HCT116 (cell line): ENCODE data around the gene ATP1A1. TPM values are rescaled to one million over a fixed set of nuclear protein-coding genes. Genes with fewer than 3 reads are reported as not detected.

ENCODE experiments used
- ATAC-seq: fragments of 200-7000 bp; cut with Tn5 transposase; 2 replicates; pipeline ENCODE4 v1.9.1; 2020; ENCODE audit warnings: mild to moderate bottlenecking, moderate library complexity
- BruUV-seq: library from RNA; stranded (reverse); fragments of 400-500 nt; replicated peaks from 2 replicates; lab custom pipeline; 2021; lab: Mats Ljungman, UMichigan
- CTCF ChIA-PET: fragments of 300-600 bp; sonication (Branson Sonifier 250); formaldehyde crosslinking; loops from one replicate; lab custom pipeline; 2021; ENCODE audit warnings: antibody characterized with exemption; lab: Charles Lee
- POLR2A ChIA-PET: fragments of 300-600, 350-600 bp; sonication (Branson Sonifier 250); formaldehyde crosslinking; loops from one replicate; lab custom pipeline; 2021; ENCODE audit warnings: antibody characterized with exemption; lab: Charles Lee
- RAD21 ChIA-PET, 2 experiments: fragments of 300-600 bp; sonication (Branson Sonifier 250); formaldehyde crosslinking; loops; one replicate each; lab custom pipeline; 2023; ENCODE audit warnings: low total read pairs in 2 of 2; ENCODE audit not compliant: uncharacterized antibody in 2 of 2, unreplicated experiment in 2 of 2, low non-redundant PET in 1 of 2; lab: Charles Lee
- DNase-seq: peaks from one replicate; pipeline ENCODE4 v3.0.0-alpha.2; 2010; ENCODE audit warnings: low read depth, low spot score
- H2AFZ ChIP-seq: fragments of 200-600 bp; shearing (Covaris generic), sonication (generic); 2 replicates; pipeline ENCODE4 v1.6.1; 2017; ENCODE audit warnings: low read depth, mixed run types, mixed read lengths, antibody characterized with exemption, low read length; ENCODE audit not compliant: poor library complexity, severe bottlenecking
- H3K27ac ChIP-seq: 2 replicates; pipeline ENCODE4 v1.5.1; 2012; ENCODE audit warnings: low read depth, low read length
- H3K27me3 ChIP-seq: fragments of 200-600 bp; sonication (generic); 2 replicates; pipeline ENCODE4 v1.6.1; 2016; ENCODE audit warnings: mixed run types, low read length, mixed read lengths; ENCODE audit not compliant: insufficient read depth
- H3K36me3 ChIP-seq, 2 experiments: fragments of 200-500 bp in 1 of 2; fragments of 200-600 bp in 1 of 2; sonication (Bioruptor generic) in 1 of 2; sonication (generic) in 1 of 2; 2 replicates each; pipeline versions ENCODE4 v1.5.1 to v1.6.1; 2014 to 2016; ENCODE audit warnings: low read length in 2 of 2, inconsistent platforms in 1 of 2, mixed read lengths in 1 of 2, mixed run types in 1 of 2; ENCODE audit not compliant: insufficient read depth in 2 of 2, control insufficient read depth in 1 of 2
- H3K4me1 ChIP-seq, 2 experiments: fragments of 200-600 bp in 1 of 2; sonication (generic) in 1 of 2; 2 replicates each; pipeline versions ENCODE4 v1.5.1 to v1.6.1; 2012 to 2017; ENCODE audit warnings: low read length in 2 of 2, inconsistent platforms in 1 of 2, mild to moderate bottlenecking in 1 of 2, mixed read lengths in 1 of 2, mixed run types in 1 of 2, moderate library complexity in 1 of 2; ENCODE audit not compliant: insufficient read depth in 2 of 2, control insufficient read depth in 1 of 2
- H3K4me2 ChIP-seq: fragments of 200-600 bp; sonication (generic); 2 replicates; pipeline ENCODE4 v1.6.1; 2017; ENCODE audit warnings: mixed run types, low read length, mixed read lengths
- H3K4me3 ChIP-seq, 2 experiments: fragments of 200-600 bp in 1 of 2; sonication (generic) in 1 of 2; replicated peaks in 1 of 2; 2 replicates each; pipeline ENCODE4 v1.5.1; 2011 to 2016; ENCODE audit warnings: low read length in 2 of 2, control low read depth in 1 of 2, low read depth in 1 of 2, mild to moderate bottlenecking in 1 of 2, mixed read lengths in 1 of 2, mixed run types in 1 of 2
- H3K79me2 ChIP-seq: fragments of 200-600 bp; sonication (generic); 2 replicates; pipeline ENCODE4 v1.6.1; 2017; ENCODE audit warnings: mild to moderate bottlenecking, mixed run types, low read length, moderate library complexity, mixed read lengths; ENCODE audit not compliant: insufficient read depth
- H3K9ac ChIP-seq: fragments of 200-600 bp; sonication (generic); 2 replicates; pipeline ENCODE4 v1.6.1; 2016; ENCODE audit warnings: low read length, mixed read lengths
- H3K9me2 ChIP-seq: fragments of 200-600 bp; sonication (generic), shearing (Covaris generic); 2 replicates; pipeline ENCODE4 v1.6.1; 2017; ENCODE audit warnings: mixed run types, mild to moderate bottlenecking, moderate library complexity; ENCODE audit not compliant: insufficient read depth
- H3K9me3 ChIP-seq, 2 experiments: fragments of 200-500 bp in 1 of 2; fragments of 200-600 bp in 1 of 2; sonication (Bioruptor generic) in 1 of 2; sonication (generic) in 1 of 2; 2 replicates each; pipeline ENCODE4 v1.6.1; 2014 to 2017; ENCODE audit warnings: low read length in 2 of 2, mixed read lengths in 2 of 2, inconsistent platforms in 1 of 2, low read depth in 1 of 2, mild to moderate bottlenecking in 1 of 2, mixed run types in 1 of 2, moderate library complexity in 1 of 2; ENCODE audit not compliant: control insufficient read depth in 1 of 2, insufficient read depth in 1 of 2
- H4K20me1 ChIP-seq: fragments of 200-600 bp; sonication (generic), shearing (Covaris generic); 2 replicates; pipeline ENCODE4 v1.6.1; 2017; ENCODE audit warnings: mixed run types, mild to moderate bottlenecking, moderate library complexity; ENCODE audit not compliant: insufficient read depth
- CTCF ChIP-seq, 3 experiments: fragments of 200-600 bp in 1 of 3; sonication (generic) in 1 of 3; IDR thresholded peaks in 2 of 3; conservative IDR thresholded peaks in 1 of 3; 2 replicates each; pipeline ENCODE4 v1.5.1; 2012 to 2017; ENCODE audit warnings: low read depth in 2 of 3, low read length in 2 of 3, antibody characterized with exemption in 1 of 3, borderline replicate concordance in 1 of 3, control low read depth in 1 of 3, mild to moderate bottlenecking in 1 of 3, mixed read lengths in 1 of 3, mixed run types in 1 of 3, moderate library complexity in 1 of 3; ENCODE audit not compliant: insufficient read depth in 1 of 3
- ELF1 ChIP-seq: IDR thresholded peaks from 2 replicates; pipeline ENCODE4 v1.6.1; 2012; ENCODE audit warnings: low read depth, borderline replicate concordance
- EZH2phosphoT487 ChIP-seq: fragments of 200-600 bp; IDR thresholded peaks from 2 replicates; pipeline ENCODE4 v1.6.1; 2018; ENCODE audit warnings: antibody characterized with exemption, borderline replicate concordance
- FOSL1 ChIP-seq: IDR thresholded peaks from 2 replicates; pipeline ENCODE4 v1.6.1; 2012; ENCODE audit warnings: low read depth
- JUND ChIP-seq: IDR thresholded peaks from 2 replicates; pipeline ENCODE4 v1.6.1; 2012
- POLR2AphosphoS5 ChIP-seq: IDR thresholded peaks from 2 replicates; pipeline ENCODE4 v1.6.1; 2011; ENCODE audit warnings: mild to moderate bottlenecking, low read depth, low read length, moderate library complexity
- RAD21 ChIP-seq: IDR thresholded peaks from 2 replicates; pipeline ENCODE4 v1.6.1; 2012; ENCODE audit warnings: low read depth, mild to moderate bottlenecking
- REST ChIP-seq: IDR thresholded peaks from 2 replicates; pipeline ENCODE4 v1.6.1; 2012; ENCODE audit warnings: low read depth
- SIN3A ChIP-seq: IDR thresholded peaks from 2 replicates; pipeline ENCODE4 v1.6.1; 2012; ENCODE audit warnings: low read depth
- TCF7L2 ChIP-seq: IDR thresholded peaks from 2 replicates; pipeline ENCODE4 v1.7.0; 2011; ENCODE audit warnings: borderline replicate concordance, inconsistent platforms; ENCODE audit not compliant: insufficient read depth, insufficient read length; ENCODE audit errors: extremely low read depth
- YY1 ChIP-seq: IDR thresholded peaks from 2 replicates; pipeline ENCODE4 v1.6.1; 2011; ENCODE audit warnings: low read length, low read depth, moderate library complexity, mild to moderate bottlenecking; ENCODE audit not compliant: insufficient replicate concordance; ENCODE audit errors: extremely low read depth
- ZBTB33 ChIP-seq: IDR thresholded peaks from 2 replicates; pipeline ENCODE4 v1.6.1; 2011; ENCODE audit warnings: mild to moderate bottlenecking, low read length, moderate library complexity; ENCODE audit not compliant: insufficient replicate concordance; ENCODE audit errors: extremely low read depth
- intact Hi-C: fragments of 100-400 bp; cut with micrococcal nuclease; formaldehyde crosslinking; loops from 2 replicates; pipeline ENCODE4 v1.10.0; 2022
- total RNA-seq: library from RNA; stranded (reverse); gene quantifications from one replicate; pipeline ENCODE4 v1.2.1, GENCODE V29; 2021; ENCODE audit not compliant: unreplicated experiment

The ATP1A1 gene
- total RNA-seq, 1 experiment from 2014 or later: 290 TPM

- CTCF ChIA-PET: no interaction called here
- ATAC-seq: no peak
- Histone ChIP-seq H3K4me2 (no peak overlapping the region), H3K4me3 (no peak overlapping the region), H3K27me3 (no peaks in the 10 kb centered on the region), H3K79me2 (no peaks in the 10 kb centered on the region), H3K4me1 (no peaks in the 10 kb centered on the region), H4K20me1 (no peaks in the 10 kb centered on the region), H3K9ac (no peak overlapping the region), H3K9me2 (no peaks in the 10 kb centered on the region), H2AFZ (no peak overlapping the region), H3K36me3 (no peaks in the 10 kb centered on the region)
- RAD21 ChIA-PET: no interaction called here
- no peak for DNase-seq
- intact Hi-C loops: no loop called here
- BruUV-seq: no TSS peak
- no peak for TF ChIP-seq SIN3A
- TF ChIP-seq REST: no peak
- no peak for TF ChIP-seq TCF7L2
- no peak for TF ChIP-seq EZH2phosphoT487
- no peak for TF ChIP-seq YY1
- TF ChIP-seq ZBTB33: no peak
- no peak for TF ChIP-seq CTCF (IDR thresholded peaks at IDR 0.05 in 2 of 3, conservative IDR thresholded peaks at IDR 0.05 in 1 of 3; ENCODE audit: borderline replicate concordance in 1 of 3, insufficient read depth in 1 of 3, low read depth in 2 of 3, low read length in 2 of 3)
- no peak for TF ChIP-seq RAD21
- TF ChIP-seq POLR2AphosphoS5: no peak
- no peak for TF ChIP-seq FOSL1
- no peak for TF ChIP-seq ELF1
- no peak for TF ChIP-seq JUND
- TF ChIP-seq, all 23 proteins: peak for 0
- Histone ChIP-seq H3K9me3 (no peaks in the 10 kb centered on the region), H3K27ac (no peak overlapping the region)
- POLR2A ChIA-PET: no interaction called here
Measured at GRCh38 chr1:116347696-116348095, 25.3 kb upstream of the ATP1A1 start.
